CD4-positive, alpha-beta T cell treated with Interleukin-12 subunit alpha and Interleukin-12 subunit beta, for 1 hour (primary cell): ENCODE data around the gene ADI1.

Source experiments
- DNase-seq: peaks from one replicate; pipeline ENCODE4 v3.0.0-alpha.2; 2020

The ADI1 gene

GRCh38 chr2:3479430-3480320, 39.7 kb downstream of the ADI1 start:
- no peak for DNase-seq

GRCh38 chr2:3478846-3479385, 40.4 kb downstream of the ADI1 start:
- no peak for DNase-seq

- DNase-seq: no peak
These were observed 42.4 kb downstream of the ADI1 start for GRCh38 chr2:3476985-3477327.

GRCh38 chr2:3476321-3476984, 42.9 kb downstream of the ADI1 start:
- no peak for DNase-seq

GRCh38 chr2:3475771-3476170, 43.6 kb downstream of the ADI1 start:
- no peak for DNase-seq

GRCh38 chr2:3472966-3473365, 46.4 kb downstream of the ADI1 start:
- DNase-seq: no peak

- no peak for DNase-seq
These were observed 47.0 kb downstream of the ADI1 start for GRCh38 chr2:3472296-3472695.

- DNase-seq: no peak
These were observed 48.2 kb downstream of the ADI1 start for GRCh38 chr2:3470856-3471737.

- no peak for DNase-seq
These were observed 49.1 kb downstream of the ADI1 start for GRCh38 chr2:3470166-3470651.

- no peak for DNase-seq
These were observed 49.8 kb downstream of the ADI1 start for GRCh38 chr2:3469486-3469885.

GRCh38 chr2:3468296-3468988, 50.9 kb downstream of the ADI1 start:
- no peak for DNase-seq

- DNase-seq: no peak
These were observed 51.7 kb downstream of the ADI1 start for GRCh38 chr2:3467654-3468053.

- no peak for DNase-seq
These were observed 52.4 kb downstream of the ADI1 start for GRCh38 chr2:3466966-3467365.

GRCh38 chr2:3466482-3466863, 52.9 kb downstream of the ADI1 start:
- no peak for DNase-seq

GRCh38 chr2:3465844-3466481, 53.4 kb downstream of the ADI1 start:
- DNase-seq: no peak

GRCh38 chr2:3465328-3465727, 54.0 kb downstream of the ADI1 start:
- DNase-seq: no peak

- no peak for DNase-seq
These were observed 54.8 kb downstream of the ADI1 start for GRCh38 chr2:3464401-3465005.

GRCh38 chr2:3463944-3464343, 55.4 kb downstream of the ADI1 start:
- no peak for DNase-seq

GRCh38 chr2:3463186-3463835, 56.0 kb downstream of the ADI1 start:
- no peak for DNase-seq

- DNase-seq: no peak
These were observed 56.7 kb downstream of the ADI1 start for GRCh38 chr2:3462493-3463104.
